GM18499 (cell line): ENCODE measurements around the gene LRRC1.

Experiments
- ATAC-seq: cut with Tn5 transposase; IDR thresholded peaks from one replicate; pipeline ENCODE4 v1.9.1; 2021; ENCODE audit warnings: moderate number of reproducible peaks; ENCODE audit not compliant: insufficient read depth, unreplicated experiment

Gene LRRC1

DNA sequence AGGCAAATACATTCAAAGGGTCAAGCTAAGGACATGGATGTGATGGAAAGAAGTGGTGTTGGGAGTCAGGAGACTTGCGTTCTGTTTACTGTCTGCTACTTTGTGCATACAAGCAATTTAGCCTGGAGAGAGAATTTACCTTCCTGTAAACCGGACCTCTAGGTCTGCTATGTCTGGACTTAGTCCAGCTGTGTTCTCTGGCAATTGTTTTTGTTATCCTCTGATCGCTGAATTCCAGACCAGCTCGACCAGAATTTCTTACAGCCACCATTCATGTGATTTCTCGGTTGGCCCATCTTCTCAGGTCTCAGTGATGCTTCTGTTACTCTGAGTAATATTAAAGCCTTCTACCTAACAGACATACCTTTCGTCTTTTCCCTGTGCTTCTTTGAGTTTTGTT, 75.2 kb downstream of the LRRC1 start:
- ATAC-seq = no peak

DNA sequence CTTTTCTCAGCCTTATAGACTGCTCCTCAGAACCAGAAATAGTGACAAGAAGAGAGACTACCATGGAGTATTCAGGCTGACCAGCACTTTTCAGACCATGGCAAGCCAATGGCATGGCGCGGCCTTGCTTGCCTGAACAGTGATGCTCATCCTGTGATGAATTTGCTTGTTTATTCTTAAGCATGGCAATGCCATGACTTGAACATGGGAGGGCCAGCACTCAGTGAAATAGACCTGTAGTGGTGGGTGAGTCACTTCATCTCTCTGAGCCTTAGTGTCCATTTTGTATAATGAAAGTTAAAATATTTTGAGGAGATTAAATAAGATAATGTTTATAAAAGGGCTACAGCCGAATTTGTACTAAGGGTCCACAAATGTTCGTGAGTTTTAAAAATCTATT, 79.1 kb downstream of the LRRC1 start:
- no peak for ATAC-seq

DNA sequence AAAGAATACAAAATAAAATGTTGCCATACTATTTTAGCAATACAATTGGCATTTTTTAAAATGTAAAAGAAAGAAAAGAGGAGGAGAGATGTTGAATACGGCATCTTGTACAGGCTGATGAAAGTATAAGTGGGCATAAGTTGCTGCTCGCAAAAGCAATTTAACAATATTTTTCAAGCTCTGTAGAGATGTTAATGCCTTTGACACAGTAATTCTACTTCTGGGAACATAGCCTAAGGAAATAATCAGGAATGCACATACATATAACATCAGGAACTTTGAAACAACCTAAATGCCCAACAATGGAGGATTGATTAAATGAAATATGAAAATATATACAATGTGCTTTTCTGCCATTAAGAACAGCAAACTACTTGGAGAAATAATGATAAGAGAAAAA, 80.2 kb downstream of the LRRC1 start:
- no peak for ATAC-seq

DNA sequence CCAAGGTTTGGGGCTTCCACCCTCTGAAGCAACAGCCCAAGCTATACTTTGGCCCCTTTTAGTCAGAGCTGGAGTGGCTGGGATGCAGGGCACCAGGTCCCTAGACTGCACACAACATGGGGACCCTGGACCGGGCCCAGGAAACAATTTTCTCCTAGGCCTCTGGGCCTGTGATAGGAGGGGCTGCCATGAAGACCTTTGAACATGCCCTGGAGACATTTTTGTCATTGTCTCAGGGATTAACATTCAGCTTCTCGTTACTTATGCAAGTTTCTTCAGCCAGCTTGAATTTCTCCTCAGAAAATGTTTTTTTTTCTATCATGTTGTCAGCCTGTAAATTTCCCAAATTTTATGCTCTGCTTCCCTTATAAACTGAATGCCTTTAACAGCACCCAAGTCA, 82.3 kb downstream of the LRRC1 start:
- no peak for ATAC-seq

DNA sequence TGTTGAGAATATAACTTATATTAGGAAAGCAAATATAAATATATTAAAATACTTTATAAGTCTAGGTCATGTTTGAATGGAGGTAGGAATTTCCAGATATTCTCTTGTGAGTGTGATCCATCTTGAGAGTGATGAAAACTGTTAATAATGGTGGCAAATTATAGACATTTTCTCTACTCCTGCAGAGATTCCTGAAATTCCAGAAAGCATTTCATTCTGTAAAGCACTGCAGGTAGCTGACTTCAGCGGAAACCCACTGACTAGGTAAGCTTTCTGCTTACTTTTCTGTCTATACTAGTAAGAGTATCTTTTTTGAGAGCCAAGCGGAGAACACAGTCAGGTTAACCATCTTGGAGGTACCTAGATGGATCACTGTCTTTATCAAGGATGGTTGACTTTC, 84.0 kb downstream of the LRRC1 start:
- ATAC-seq = no peak

DNA sequence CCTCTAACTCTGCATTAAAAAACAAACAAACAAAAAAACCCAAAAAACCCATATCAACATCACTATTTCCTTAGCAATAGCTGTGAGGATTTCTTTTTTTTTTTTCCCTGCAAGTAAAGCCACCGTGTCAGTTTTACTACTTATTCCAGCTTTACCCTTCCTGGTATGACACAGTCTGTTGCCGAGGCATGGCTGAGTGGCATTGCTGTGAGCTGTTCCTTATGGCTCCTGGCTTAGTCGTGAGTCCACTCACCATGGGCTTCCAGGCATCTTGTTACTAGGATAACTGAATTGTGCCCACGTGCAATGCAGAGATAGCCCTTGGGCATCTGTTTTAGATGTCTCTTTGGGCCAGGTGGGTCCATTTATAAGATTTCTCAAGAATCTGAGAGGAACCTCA, 84.8 kb downstream of the LRRC1 start:
- ATAC-seq = no peak

DNA sequence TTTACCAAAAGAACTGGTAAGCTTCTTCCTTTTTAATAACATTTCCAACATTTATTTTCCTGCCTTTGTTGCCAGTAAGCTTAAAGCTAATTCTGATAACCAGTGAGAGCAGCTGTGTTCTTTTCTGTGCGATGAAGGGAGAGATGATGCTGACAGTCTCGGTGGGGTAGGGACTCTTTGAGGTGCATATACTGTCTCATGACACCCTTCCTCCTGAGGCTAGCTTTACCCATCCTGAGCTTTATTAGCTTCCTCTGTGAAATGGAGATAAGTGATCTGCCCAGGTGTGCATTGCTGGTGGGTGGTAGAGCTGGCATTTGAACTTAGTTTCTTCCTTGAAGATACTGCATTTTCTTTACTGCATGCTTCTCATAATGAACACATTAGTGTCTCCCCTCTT, 92.5 kb downstream of the LRRC1 start:
- no peak for ATAC-seq

DNA sequence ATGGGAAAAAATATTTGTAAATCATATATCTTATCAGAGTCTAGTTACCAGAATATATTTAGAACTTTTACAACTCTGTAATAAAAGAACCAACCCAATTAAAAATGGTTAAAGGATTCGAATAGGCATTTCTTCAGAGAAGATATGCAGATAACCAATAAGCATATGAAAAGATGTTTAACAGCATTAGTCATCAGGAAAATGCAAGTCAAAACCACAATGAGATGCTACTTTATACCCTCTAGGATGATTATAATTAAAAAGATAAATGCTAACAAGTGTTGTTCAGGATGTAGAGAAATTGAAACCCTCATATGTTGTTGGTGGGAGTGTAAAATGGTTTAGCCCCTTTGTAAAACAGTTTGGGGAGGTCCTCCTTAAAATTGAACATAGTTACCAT, 94.1 kb downstream of the LRRC1 start:
- ATAC-seq = no peak

DNA sequence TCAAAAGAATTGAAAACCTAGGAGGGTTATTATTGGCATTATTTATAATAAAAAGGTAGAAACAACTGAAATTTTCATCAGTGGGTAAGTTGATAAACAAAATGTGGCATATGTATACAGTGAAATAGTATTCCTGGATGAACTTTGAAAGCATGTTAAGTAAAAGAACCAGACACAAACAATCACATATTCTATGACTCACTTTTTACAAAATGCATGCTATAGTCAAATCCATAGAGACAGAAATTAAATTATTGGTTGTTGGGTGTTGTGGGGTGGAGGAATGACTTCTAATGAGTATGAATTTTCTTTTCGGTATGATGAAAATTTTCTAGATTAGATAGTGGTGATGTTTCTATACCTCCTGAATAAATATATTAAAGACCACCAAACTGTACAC, 94.6 kb downstream of the LRRC1 start:
- no peak for ATAC-seq

DNA sequence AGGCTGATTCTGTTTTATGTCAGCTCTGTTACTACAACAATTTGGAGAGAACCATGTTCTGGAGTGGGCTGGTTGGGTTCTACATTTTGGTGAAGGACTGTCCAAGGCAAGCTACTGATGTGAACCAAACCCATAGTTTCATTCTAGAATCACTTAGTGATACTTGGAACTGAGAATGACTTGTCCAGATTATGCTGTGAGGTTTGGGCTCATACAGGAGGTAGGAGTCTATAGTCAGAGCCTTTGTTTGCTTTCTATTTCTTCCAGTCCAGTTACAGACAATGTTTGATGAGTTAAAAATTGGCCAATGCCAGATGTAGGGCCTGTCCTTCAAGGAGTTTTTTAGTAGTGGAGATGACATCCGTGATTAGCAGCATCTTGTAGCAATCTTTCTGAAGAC, 97.9 kb downstream of the LRRC1 start:
- ATAC-seq = peak; percentile 50

DNA sequence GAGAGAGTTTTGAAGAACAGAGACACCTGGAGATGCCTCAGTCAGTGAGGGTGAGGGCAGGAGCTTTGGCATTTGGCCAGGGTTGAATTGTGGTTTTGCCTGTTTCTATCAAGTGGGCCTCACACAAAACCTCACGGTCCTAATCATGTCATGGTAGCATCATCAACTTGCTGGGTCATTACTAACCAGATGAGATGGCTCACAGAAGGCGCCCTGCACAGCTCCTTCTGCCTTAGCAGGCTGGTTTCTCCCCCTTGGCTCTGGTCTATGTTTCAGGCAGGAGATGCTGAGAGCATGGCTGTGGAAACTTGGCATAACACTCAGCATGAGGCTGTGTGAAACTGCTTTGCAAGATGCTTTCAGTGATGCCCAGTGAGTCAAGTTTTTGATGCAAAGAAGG, 99.3 kb downstream of the LRRC1 start:
- ATAC-seq = peak; percentile 40

DNA sequence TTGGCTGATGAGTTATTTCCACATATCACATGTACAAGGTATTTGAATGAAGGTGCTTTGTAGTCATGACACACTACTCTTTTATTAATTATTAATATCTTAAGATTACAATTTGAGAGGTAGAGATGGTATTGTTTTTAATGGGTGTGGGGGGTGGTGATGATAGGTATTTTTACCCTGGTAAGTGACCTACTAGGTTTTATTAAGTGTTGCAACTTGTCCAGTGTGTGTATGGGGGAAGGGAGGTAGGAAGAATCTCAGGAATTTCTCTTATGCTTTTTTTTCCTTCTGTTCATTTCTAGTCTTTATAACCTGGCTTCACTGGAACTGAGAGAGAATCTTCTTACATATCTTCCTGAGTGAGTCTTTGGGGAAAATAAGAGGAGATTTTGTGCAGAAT, 101.4 kb downstream of the LRRC1 start:
- no peak for ATAC-seq

DNA sequence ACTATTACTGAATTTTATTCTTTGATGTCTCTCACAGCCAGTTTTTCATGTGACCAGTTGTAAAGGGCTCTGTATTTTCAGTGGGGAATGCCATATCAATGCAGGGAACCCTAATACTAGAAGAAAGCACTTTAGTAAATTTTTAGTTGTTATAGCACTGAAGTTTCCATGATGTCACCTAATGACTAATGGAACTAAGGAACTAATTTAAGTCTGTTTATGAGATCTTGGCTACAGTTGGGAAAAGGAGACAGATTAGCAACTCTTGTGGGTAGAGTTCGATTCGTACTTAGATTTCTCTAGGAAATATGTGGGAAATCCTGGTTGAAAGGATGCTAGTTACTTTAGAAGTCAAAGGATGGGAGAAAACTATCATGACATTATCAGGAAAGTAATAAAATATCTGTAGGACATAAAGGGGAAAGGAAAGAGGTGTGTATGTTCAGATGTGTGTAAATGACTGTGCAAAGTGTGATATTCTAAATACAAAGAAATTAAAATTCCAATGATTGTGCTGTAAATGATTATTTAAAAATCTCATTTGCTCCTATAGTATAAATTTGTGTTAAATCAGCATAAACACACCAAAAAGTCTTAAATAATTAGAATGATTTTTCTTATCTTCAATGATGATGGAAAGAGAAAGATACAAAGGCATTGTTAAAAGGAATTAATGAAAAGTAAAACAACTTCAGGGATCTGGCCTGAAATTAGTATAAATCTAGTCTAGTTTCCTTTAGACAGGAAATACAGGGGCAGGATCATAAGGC, 103.4 kb downstream of the LRRC1 start:
- no peak for ATAC-seq

DNA sequence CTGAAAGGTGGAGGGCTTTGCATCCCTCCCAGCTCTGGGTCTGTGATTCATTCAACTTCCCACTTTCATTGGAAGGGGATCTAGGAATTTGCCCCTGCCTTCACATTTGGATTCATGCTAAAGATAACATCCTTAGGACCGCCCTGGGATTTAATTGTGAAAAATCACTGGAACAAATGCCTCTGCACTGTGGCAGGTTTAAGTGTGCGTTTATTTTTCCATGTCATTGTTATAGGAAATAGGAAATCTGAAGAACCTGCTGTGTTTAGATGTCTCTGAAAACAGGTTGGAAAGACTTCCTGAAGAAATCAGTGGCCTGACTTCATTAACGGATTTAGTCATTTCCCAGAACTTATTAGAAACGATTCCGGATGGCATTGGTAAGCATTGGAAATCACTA, 104.7 kb downstream of the LRRC1 start:
- no peak for ATAC-seq

DNA sequence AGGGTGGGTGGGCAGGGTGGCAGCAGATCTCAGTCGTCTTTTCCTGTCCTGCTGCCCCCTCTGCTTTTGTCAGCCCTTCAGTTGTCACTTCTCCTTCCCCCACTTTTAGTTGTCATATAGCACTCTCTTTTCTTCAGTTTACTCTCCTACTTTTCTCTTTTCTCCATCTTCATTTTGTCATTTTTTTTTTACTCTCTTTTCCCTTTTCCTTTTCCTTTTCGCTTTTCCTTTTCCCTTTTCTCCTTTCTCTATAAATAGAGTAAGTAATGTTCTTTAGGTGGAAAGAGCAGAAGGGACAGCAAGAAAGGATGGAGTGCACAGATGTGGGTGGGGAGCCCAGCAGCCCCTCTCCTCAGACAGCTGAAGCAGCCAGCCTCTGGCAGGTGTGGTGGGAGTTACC, 108.6 kb downstream of the LRRC1 start:
- ATAC-seq = no peak

DNA sequence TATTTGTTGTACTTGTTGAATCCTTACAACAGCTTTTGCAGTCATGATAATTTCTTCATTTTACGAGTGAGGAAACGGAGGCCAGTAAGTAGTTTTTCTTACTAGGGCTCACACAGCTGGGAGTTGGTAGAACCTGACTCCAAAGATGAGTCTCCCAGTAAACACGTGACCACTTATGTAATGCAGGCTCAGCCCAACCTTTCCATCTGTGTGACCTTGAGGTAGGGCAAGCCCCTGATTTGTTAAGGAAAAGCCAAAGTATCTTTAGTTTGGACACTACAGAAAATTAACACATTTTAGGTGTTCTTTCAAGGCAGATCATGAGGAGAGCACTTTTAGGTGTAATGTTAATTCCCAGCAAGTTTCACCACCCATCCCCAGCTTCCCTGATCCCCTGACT, 111.3 kb downstream of the LRRC1 start:
- ATAC-seq = no peak

DNA sequence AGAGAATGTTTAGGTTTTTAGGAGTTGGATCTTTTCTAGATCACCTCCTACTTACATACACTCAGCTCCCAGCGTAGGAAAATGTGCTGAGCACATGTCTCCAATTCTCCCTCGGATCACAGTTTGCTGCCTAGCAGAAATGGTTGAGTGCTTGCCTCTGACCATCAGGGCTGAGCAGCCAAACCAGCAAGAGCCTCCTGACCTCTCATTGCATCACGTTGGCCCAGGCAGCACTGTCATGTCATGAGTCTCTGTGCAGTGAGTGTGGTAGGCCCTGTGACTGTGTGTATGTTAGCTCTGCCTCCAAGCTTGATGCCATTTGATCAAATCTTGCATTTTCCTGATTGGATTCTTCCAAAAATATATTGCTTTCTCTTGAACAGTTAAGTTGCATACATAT, 112.0 kb downstream of the LRRC1 start:
- no peak for ATAC-seq

DNA sequence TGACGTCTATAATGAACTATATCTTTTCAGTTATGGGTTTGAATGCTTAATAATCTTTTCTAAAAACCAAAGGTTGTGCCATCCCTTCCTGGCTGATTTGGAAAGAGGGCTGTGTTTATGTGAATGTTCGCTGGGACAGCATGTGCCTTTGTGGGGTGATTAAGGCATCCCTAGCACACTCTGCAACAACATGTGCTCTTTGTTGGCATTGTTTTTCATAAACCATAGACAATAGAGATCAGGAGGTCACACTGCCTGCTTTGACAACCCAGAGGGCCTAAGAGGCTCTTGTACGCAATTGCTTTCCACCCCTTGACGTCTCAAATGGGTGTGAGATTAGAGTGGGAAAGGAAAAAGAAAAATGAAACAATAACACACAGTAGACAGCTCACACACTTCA, 116.0 kb downstream of the LRRC1 start:
- ATAC-seq = no peak

DNA sequence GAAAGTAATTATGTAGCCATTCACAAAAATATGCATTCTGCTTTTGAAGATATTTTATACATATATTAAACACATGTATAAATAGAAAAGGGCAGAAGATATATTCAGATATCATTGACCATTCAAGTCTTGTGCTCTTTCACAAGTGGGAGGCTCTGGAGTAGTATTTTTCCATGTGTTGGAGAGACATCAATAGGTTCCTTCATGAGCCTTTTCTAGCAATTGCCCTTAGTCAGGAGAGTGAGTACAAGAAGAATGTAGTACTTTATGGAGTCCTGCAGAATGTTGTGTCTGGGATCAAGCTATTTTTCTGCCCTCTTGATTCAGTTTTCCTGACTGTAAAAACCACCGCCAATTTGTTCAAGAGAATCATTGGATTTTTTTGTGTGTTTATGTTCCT, 117.9 kb downstream of the LRRC1 start:
- ATAC-seq = no peak

DNA sequence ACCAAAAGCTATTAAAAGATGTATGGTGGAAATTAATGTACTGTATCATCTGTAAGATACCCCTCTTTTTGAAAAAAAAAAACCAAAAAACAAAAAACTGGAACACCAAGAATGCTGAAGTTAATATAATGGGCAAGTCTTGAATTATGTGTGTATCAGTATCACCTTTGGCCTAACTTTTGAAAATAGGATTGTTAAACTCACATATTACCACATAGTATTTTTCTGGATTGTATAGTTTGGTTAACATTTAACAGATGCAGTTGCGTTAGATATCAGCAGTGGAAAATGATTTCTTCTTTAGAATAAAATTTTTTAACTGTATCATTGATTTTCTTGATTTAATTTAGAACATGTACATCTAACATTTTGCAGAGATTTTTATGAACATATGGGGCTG, 118.5 kb downstream of the LRRC1 start:
- no peak for ATAC-seq

DNA sequence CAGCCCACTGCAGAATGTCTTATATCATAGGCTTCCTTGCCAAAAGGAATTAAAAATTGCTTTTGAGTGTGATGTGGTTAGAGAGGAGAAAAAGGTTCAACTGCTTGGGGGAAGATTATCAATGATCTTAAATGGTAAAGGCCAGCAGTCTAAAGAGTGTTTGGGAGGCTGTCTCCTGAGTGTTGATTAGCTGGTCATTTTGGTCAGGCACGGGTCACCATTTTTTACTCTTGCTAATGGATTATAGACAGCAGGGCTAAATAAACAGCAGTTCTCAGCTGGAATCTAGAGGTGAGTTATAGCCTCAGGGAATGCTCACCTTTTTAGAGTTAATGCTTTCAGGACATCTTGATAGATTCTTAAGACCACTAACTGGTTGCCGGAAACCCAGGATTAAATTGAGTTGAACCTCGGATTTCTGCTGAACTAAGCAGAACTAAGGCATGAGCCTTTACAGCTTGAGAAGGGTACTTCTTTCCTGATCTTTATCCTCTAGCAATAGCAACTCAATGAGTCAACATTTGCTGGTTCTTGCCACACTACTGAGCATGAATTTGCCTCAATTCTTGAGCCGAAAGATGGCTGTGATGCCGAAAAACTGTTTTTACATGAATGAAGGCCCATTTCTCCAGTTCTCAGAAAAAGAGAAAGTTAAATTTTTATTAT, 120.4 kb downstream of the LRRC1 start:
- no peak for ATAC-seq

DNA sequence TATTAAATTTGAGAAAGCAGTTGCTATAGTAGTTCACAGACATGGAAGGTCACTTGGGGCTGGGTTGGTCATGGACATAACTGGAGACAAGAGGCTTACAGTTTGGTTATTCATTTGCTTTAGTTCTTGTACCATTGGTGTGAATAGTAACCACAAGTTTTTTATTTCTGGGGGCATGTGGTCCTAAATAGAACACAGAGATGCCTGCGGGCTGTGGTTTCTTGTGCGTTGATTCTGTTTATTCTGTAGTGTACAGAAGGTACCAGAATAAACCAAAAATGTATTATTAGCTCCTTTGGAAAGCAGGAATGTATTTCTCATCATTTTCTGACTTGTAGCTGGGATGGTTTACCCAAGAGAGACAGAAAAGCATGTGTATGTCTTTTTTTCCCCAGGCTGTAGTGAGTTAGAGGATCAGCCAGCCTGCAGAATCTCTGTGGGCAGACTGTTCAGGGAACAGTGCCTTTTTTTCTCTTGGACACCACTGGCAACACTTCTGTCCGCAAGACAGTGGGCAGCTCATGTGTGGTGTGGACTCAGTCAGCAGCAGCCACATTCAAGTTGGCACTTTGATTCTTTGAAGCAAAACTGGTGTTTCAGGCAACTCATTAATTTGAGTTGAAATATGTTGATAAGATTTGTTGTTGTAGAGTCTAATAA, 122.1 kb downstream of the LRRC1 start:
- no peak for ATAC-seq
